GM23338 (cell line): ENCODE data around the gene PECR. TPM values are rescaled to one million over a fixed set of nuclear protein-coding genes. Genes with fewer than 3 reads are reported as not detected.

Experiments
- ATAC-seq: fragments of 200-7000 bp; cut with Tn5 transposase; 3 replicates; pipeline ENCODE4 v1.9.1; 2020
- DNase-seq: peaks from one replicate; pipeline ENCODE4 v3.0.0-alpha.2; 2015; ENCODE audit warnings: low spot score
- H2AFZ ChIP-seq: fragments of 200-600 bp; sonication (generic); 2 replicates; pipeline ENCODE4 v1.8.0; 2016; ENCODE audit warnings: antibody characterized with exemption, mild to moderate bottlenecking, moderate library complexity
- H3F3A ChIP-seq: fragments of 200-600 bp; sonication (generic); replicated peaks from 2 replicates; pipeline ENCODE4 v1.8.0; 2017; ENCODE audit warnings: antibody characterized with exemption, mixed run types, low read depth
- H3K27ac ChIP-seq: fragments of 200-600 bp; sonication (generic); 2 replicates; pipeline ENCODE4 v1.6.1; 2016; ENCODE audit warnings: low read depth
- H3K27me3 ChIP-seq: fragments of 200-600 bp; sonication (generic); 2 replicates; pipeline ENCODE4 v1.8.0; 2016; ENCODE audit warnings: mild to moderate bottlenecking, mixed run types, moderate library complexity; ENCODE audit not compliant: insufficient read depth
- H3K36me3 ChIP-seq: fragments of 200-600 bp; sonication (generic); 2 replicates; pipeline ENCODE4 v1.8.0; 2016; ENCODE audit warnings: mild to moderate bottlenecking; ENCODE audit not compliant: insufficient read depth
- H3K4me1 ChIP-seq: fragments of 200-600 bp; sonication (generic); 2 replicates; pipeline ENCODE4 v1.8.0; 2016; ENCODE audit warnings: mild to moderate bottlenecking, moderate library complexity; ENCODE audit not compliant: insufficient read depth
- H3K4me2 ChIP-seq: fragments of 200-600 bp; sonication (generic); 2 replicates; pipeline ENCODE4 v1.7.1; 2017; ENCODE audit warnings: mixed run types
- H3K4me3 ChIP-seq: fragments of 200-600 bp; sonication (generic); 2 replicates; pipeline ENCODE4 v1.6.1; 2016; ENCODE audit warnings: mixed run types
- H3K79me2 ChIP-seq: fragments of 200-600 bp; sonication (generic); replicated peaks from 2 replicates; pipeline ENCODE4 v1.8.0; 2017; ENCODE audit warnings: mild to moderate bottlenecking; ENCODE audit not compliant: insufficient read depth
- H3K9me2 ChIP-seq: fragments of 200-600 bp; sonication (generic); 2 replicates; pipeline ENCODE4 v1.8.0; 2017; ENCODE audit not compliant: insufficient read depth
- H4K20me1 ChIP-seq: fragments of 200-600 bp; sonication (generic); replicated peaks from 2 replicates; pipeline ENCODE4 v1.8.0; 2017; ENCODE audit warnings: mild to moderate bottlenecking; ENCODE audit not compliant: insufficient read depth
- H3K27ac Mint-ChIP-seq: 2 replicates; pipeline ENCODE4 v1.8.0; 2020; ENCODE audit warnings: inconsistent platforms, mild to moderate bottlenecking, moderate library complexity, mixed read lengths
- H3K27me3 Mint-ChIP-seq: 3 replicates; pipeline ENCODE4 v1.8.0; 2022; ENCODE audit warnings: low read depth, mild to moderate bottlenecking, moderate library complexity, mixed read lengths, inconsistent platforms; ENCODE audit not compliant: insufficient read depth, poor library complexity
- H3K36me3 Mint-ChIP-seq: 3 replicates; pipeline ENCODE4 v1.8.0; 2021; ENCODE audit warnings: low read depth, mild to moderate bottlenecking, inconsistent platforms, moderate library complexity, mixed read lengths
- H3K4me1 Mint-ChIP-seq: 3 replicates; pipeline ENCODE4 v1.8.0; 2020; ENCODE audit warnings: mild to moderate bottlenecking, inconsistent platforms, mixed read lengths
- H3K4me3 Mint-ChIP-seq: 3 replicates; pipeline ENCODE4 v1.8.0; 2021; ENCODE audit warnings: moderate library complexity, mild to moderate bottlenecking, inconsistent platforms, mixed read lengths
- H3K9me3 Mint-ChIP-seq: 3 replicates; pipeline ENCODE4 v1.8.0; 2020; ENCODE audit warnings: moderate library complexity, mild to moderate bottlenecking, inconsistent platforms, mixed read lengths
- CREB1 ChIP-seq: fragments of 250-450 bp; sonication (Bioruptor Pico); IDR thresholded peaks from 2 replicates; pipeline ENCODE4 v1.5.0; 2020; ENCODE audit warnings: low read depth, mild to moderate bottlenecking, moderate library complexity
- CTCF ChIP-seq, 2 experiments: fragments of 200-600 bp in 1 of 2; sonication (generic) in 1 of 2; conservative IDR thresholded peaks; 2 replicates each; pipeline versions ENCODE4 v1.5.1 to v1.6.1; 2016 to 2017; ENCODE audit warnings: antibody characterized with exemption in 2 of 2, low read depth in 2 of 2, mild to moderate bottlenecking in 2 of 2, moderate library complexity in 1 of 2
- ETS1 ChIP-seq: IDR thresholded peaks from 2 replicates; pipeline ENCODE4 v1.6.1; 2016; ENCODE audit warnings: antibody characterized with exemption
- EZH2 ChIP-seq: fragments of 200-600 bp; sonication (generic); IDR thresholded peaks from one replicate; pipeline ENCODE4 v1.8.0; 2017; ENCODE audit warnings: antibody characterized with exemption, mild to moderate bottlenecking, low read depth; ENCODE audit not compliant: unreplicated experiment
- EZH2phosphoT487 ChIP-seq: fragments of 200-600 bp; sonication (generic); IDR thresholded peaks from one replicate; pipeline ENCODE4 v1.8.1; 2018; ENCODE audit warnings: antibody characterized with exemption; ENCODE audit not compliant: unreplicated experiment
- JUNB ChIP-seq: IDR thresholded peaks from one replicate; pipeline ENCODE4 v1.6.1; 2016; ENCODE audit warnings: antibody characterized with exemption; ENCODE audit not compliant: unreplicated experiment
- NANOG ChIP-seq: IDR thresholded peaks from 2 replicates; pipeline ENCODE4 v1.6.1; 2016; ENCODE audit warnings: antibody characterized with exemption, borderline replicate concordance
- POLR2AphosphoS5 ChIP-seq: IDR thresholded peaks from 2 replicates; pipeline ENCODE4 v1.6.1; 2016; ENCODE audit warnings: antibody characterized with exemption, low read depth
- REST ChIP-seq: IDR thresholded peaks from one replicate; pipeline ENCODE4 v1.6.1; 2018; ENCODE audit warnings: antibody characterized with exemption; ENCODE audit not compliant: unreplicated experiment
- STAT1 ChIP-seq: IDR thresholded peaks from one replicate; pipeline ENCODE4 v1.6.1; 2016; ENCODE audit warnings: antibody characterized with exemption; ENCODE audit not compliant: unreplicated experiment
- ZNF114 ChIP-seq: fragments of 250-450 bp; sonication (Bioruptor Pico); IDR thresholded peaks from 2 replicates; pipeline ENCODE4 v1.5.0; 2020; ENCODE audit warnings: mild to moderate bottlenecking, moderate library complexity
- ZNF331 ChIP-seq: fragments of 250-450 bp; sonication (Bioruptor Pico); IDR thresholded peaks from 2 replicates; pipeline ENCODE4 v1.5.0; 2020; ENCODE audit warnings: low read depth, mild to moderate bottlenecking, moderate library complexity
- ZNF462 ChIP-seq: fragments of 250-450 bp; sonication (Bioruptor Pico); IDR thresholded peaks from 2 replicates; pipeline ENCODE4 v1.5.0; 2020; ENCODE audit warnings: mild to moderate bottlenecking, moderate library complexity
- polyA plus RNA-seq: library from polyadenylated mRNA; unstranded; fragments of >200 nt; fragmentation: Nextera tagmentation; extraction: Ambion mirVana; gene quantifications from 2 replicates; pipeline ENCODE4 v1.2.1, GENCODE V29; 2016
- total RNA-seq: library from RNA; depleted of rRNA; stranded (reverse); fragments of >200 nt; shearing (Covaris generic); gene quantifications from 2 replicates; pipeline ENCODE4 v1.2.3, GENCODE V29; 2014

The PECR gene
- total and polyA plus RNA-seq, 2 experiments from 2014 or later = 12.1 to 15.5 TPM

- Histone ChIP-seq H3K4me2 (no peak overlapping the region), H3K4me1 (no peaks in the 10 kb centered on the region), H4K20me1 (no peaks in the 10 kb centered on the region), H3F3A (no peaks in the 10 kb centered on the region), H3K79me2 (no peaks in the 10 kb centered on the region), H3K27me3 (no peaks in the 10 kb centered on the region), H3K27ac (no peak overlapping the region), H3K36me3 (no peaks in the 10 kb centered on the region), H2AFZ (no peak overlapping the region), H3K9me2 (0 out of 2 replicates have a peak, but pooled peaks cover 4% of the 10 kb centered on the region), H3K4me3 (no peak overlapping the region)
- Mint-ChIP-seq H3K9me3 (no peaks in the 10 kb centered on the region), H3K27ac (no peak overlapping the region), H3K27me3 (no peaks in the 10 kb centered on the region), H3K36me3 (no peaks in the 10 kb centered on the region), H3K4me3 (no peak overlapping the region), H3K4me1 (0 out of 3 replicates have a peak, but pooled peaks cover 2% of the 10 kb centered on the region)
- DNase-seq = no peak
- TF ChIP-seq EZH2phosphoT487 = no peak
- no peak for TF ChIP-seq EZH2
- TF ChIP-seq CTCF (conservative IDR thresholded peaks at IDR 0.05; ENCODE audit: low read depth in 2 of 2) = no peak
- no peak for TF ChIP-seq REST
- TF ChIP-seq JUNB = no peak
- no peak for TF ChIP-seq CREB1 (CRISPR knock-in tag)
- no peak for TF ChIP-seq ZNF331
- no peak for TF ChIP-seq ETS1
- TF ChIP-seq POLR2AphosphoS5 = no peak
- TF ChIP-seq ZNF462 (CRISPR knock-in tag) = no peak
- TF ChIP-seq ZNF114 = no peak
- TF ChIP-seq STAT1 = no peak
- TF ChIP-seq NANOG = no peak
- no peak for ATAC-seq
Observed at GRCh38 chr2:216101109-216101508, 19.5 kb upstream of the PECR start.
